HG03342 (cell line): ENCODE results near the gene MAGEA9.
A peak's percentile ranks its signal among the peaks of the same experiment; 100 is the strongest.
"Not testable (repeated sequence)": the region's sequence is repeated elsewhere in the genome, so short reads cannot be mapped to it uniquely, and the experiment has no call there.

Source experiments
- ATAC-seq: cut with Tn5 transposase; IDR thresholded peaks from one replicate; pipeline ENCODE4 v1.9.1; 2021; ENCODE audit warnings: mild to moderate bottlenecking, moderate library complexity; ENCODE audit not compliant: unreplicated experiment

Gene MAGEA9, protein sequence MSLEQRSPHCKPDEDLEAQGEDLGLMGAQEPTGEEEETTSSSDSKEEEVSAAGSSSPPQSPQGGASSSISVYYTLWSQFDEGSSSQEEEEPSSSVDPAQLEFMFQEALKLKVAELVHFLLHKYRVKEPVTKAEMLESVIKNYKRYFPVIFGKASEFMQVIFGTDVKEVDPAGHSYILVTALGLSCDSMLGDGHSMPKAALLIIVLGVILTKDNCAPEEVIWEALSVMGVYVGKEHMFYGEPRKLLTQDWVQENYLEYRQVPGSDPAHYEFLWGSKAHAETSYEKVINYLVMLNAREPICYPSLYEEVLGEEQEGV

DNA sequence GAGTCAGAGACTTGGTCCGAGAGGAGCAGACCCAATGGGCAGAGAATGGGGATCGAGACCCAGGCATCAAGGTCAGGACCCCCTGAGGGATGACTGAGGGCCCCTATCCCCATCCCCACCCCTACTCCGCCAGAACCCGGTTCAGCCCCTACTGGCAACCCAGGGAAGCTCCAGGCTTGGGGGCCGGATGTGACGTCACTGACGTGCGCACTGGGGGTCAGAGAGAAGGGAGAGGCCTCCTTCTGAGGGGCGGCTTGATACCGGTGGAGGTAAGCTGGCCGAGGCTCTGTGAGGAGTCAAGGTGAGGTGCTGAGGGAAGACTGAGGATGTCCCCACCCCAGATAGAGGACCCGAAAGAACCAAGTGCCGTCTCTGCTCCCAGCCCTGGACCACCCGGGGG is at the start of gene MAGEA9:
Gene MAGEA9 (plus strand): TSS at position 204 of the 400 bp plus-strand sequence. CDS start 4,281 bp downstream, outside the sequence.
- ATAC-seq = not testable (repeated sequence)

DNA sequence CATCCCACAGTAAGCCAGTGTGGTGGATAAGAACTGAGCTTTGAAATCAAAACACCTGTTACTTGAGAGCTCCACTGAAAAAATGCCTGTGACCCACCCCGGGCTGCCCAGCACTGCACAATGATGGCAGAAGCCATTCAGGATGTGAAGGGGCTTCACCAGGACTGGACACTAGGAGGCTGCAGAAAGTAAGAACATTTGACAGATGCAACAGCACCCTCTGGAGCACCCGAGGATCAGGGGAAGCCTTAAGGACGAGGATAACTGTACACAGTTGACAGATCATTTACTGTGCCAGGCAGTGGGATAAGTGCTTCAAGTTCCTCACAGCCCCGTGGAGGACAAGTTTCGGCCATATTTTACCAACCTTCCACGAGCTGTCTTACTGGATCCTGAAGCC is 39.5 kb upstream of the MAGEA9 start:
- not testable (repeated sequence) for ATAC-seq

DNA sequence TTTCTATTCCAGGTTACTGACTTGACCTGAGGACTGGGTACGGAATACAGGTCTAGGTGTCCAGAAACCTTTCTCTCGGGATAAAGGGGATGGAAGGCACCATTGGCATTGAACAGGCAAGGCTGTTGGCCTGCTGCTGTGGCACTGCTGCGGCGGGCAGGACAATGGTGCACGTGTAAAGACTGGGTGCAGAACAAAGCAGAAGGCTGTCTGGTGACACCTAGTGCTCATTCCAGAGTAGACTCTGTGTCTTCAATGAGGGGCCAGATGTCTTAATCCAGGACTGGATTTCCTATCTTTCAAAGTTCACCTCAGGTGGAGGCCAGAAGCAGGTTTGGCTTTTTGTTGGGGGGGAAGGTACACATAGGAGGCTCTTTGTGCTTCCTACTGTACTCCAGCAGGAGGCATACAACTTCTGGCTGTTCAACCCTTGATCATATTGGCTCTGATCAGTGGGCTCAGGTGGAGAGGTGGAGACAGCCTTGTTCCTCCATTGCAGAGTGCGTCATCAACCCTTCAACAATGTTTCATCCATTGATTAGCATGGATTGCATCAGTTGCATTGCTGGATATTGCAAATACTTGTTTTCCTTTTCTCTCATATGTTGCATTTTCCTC is 35.2 kb upstream of the MAGEA9 start:
- peak; percentile 58 for ATAC-seq

DNA sequence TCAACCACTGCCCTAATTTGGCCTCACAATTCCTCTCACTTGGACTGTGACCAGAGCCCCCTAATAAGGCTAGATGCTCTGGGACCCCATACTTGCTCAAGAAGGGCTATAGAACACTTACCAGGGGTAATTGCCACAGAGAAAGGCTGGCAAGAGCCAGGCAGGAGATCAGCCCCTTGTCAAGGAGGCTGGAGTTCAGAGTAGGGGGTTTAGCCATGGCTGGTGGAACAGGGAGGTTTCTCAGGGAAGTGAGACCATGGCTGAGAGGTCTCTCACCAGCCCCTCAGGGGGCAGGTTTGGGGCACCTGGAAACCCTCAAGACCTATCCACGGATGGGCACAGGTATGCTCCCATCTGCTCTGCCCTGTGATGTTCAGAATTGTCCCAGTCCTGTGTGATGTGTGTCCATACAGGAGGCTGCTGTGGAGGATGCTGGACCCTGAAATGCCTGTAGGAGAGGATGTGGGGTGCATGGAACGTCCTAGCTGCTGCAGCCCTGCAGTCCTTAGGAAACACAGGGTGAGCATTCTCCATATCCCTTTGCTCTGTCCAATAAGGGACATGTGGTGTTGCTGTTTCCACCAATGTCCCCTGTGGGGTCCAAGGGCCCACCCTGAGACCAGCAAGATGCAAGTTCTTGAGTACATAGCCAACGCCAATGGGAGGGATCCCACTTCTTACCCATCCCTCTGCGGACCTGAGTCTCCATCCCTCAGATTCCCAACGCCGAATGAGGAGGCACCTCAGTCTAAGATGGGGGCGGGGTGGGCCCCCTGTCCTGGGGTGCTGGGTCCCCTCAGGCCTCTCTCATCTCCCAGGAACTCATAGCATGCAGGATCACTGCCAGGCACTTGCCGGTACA is 24.3 kb upstream of the MAGEA9 start:
- no peak for ATAC-seq

DNA sequence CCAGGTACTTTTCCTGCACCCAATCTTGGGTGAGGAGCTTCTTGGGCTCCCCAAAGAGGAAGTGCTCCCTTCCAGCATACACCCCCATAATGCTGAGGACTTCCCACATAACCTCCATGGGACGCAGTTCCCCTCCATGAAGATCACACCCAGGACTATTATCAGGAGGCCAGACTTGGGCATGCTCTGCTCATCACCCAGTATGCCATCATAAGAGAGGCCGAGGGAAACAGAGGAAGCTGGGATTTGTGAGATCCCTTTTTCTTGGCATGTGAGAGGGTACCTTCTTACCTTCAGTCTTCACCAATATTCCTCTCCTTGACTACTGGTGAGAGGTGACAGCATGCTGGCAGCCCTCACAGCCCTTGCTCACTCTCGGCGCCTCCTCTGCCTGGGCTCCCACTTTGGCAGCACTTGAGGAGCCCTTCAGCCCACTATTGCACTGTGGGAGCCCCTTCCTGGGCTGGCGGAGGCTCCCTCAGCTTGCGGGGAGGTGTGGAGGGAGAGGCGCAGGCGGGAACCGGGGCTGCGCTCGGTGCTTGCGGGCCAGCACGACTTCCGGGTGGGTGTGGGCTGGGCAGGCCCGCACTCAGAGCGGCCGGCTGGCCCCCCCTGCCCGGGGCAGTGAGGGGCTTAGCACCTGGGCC is 23.5 kb upstream of the MAGEA9 start:
- ATAC-seq = no peak

DNA sequence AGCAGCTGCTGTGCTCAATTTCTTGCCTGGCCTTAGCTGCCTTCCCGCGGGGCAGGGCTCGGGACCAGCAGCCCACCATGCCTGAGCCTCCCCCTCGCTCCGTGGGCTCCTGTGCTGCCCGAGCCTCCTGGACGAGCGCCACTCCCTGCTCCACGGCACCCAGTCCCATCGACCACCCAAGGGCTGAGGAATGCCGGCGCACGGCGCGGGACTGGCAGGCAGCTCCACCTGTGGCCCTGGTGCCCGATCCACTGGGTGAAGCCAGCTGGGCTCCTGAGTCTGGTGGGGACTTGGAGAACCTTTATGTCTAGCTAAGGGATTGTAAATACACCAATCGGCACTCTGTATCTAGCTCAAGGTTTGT is 23.0 kb upstream of the MAGEA9 start:
- not testable (repeated sequence) for ATAC-seq

DNA sequence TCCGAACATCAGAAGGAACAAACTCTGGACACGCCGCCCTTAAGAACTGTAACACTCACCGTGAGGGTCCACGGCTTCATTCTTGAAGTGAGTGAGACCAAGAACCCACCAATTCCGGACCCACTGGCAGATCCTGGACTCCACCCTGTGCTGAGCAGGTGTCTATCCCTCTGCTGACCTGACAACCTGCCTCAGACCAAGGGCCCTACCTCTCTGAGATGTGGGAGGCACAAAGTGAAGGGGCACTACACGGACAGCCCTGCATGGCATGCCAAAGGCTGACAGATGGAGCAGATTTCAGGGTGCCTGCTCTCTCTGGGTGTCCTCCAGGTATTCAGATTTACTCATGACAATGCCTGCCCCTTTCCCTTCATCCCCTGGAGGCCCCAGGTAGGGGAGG is 21.9 kb upstream of the MAGEA9 start:
- no peak for ATAC-seq

DNA sequence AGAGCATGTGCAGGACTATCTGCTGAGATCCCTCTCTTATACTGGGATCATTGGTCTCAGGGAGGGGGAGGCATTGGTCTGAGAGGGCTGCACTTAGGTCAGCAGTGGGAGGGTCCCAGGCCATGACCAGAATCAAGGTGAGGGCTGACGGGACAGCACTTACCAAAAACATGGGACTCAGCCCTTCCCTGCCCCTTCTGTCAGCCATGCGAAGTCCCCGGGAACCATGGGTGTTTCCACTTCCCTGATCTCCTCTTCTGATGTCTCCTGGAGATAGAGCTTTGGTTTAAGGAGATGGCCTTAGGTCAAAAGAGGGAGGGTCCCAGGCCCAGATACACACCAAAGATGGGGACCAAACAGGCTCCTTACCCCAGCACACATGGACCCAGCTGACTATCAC is 20.8 kb upstream of the MAGEA9 start:
- ATAC-seq = no peak

DNA sequence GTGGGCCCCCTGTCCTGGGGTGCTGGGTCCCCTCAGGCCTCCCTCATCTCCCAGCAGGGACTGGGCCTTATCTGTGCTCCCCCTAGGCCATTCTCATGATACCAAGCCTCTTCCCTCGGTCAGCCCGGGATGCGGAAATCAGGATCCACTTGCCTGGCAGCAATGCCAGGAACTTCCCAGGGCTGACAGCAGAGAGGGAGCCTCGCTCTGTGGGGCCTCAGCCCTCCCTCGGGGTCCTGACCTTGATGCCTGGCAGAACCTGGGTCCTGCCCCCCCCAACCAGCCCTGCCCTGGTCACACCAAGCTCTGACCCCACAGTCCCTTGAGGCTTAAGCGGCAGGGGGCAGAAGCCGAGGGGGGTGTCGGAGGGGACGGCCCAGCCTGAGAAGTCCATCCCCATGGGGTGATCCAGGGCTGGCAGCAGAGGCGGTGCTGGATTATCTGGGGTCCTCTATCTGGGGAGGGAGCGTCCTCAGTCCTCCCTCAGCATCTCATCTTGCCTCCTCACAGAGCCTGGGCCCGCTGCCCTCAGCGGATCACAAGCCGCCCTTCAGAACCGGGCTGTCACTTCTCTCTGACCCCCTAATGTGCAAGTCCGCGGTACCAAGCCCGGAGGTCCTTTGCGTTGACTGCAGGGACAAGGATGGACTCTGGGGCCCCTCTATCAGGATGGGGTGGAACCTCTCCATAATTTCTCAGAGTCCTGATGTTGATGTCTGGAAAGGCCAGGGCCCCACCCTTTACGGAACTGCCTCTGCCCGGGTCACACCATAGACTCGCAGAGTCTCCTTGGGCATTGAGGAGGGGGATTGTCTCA is 19.7 kb upstream of the MAGEA9 start:
- not testable (repeated sequence) for ATAC-seq

DNA sequence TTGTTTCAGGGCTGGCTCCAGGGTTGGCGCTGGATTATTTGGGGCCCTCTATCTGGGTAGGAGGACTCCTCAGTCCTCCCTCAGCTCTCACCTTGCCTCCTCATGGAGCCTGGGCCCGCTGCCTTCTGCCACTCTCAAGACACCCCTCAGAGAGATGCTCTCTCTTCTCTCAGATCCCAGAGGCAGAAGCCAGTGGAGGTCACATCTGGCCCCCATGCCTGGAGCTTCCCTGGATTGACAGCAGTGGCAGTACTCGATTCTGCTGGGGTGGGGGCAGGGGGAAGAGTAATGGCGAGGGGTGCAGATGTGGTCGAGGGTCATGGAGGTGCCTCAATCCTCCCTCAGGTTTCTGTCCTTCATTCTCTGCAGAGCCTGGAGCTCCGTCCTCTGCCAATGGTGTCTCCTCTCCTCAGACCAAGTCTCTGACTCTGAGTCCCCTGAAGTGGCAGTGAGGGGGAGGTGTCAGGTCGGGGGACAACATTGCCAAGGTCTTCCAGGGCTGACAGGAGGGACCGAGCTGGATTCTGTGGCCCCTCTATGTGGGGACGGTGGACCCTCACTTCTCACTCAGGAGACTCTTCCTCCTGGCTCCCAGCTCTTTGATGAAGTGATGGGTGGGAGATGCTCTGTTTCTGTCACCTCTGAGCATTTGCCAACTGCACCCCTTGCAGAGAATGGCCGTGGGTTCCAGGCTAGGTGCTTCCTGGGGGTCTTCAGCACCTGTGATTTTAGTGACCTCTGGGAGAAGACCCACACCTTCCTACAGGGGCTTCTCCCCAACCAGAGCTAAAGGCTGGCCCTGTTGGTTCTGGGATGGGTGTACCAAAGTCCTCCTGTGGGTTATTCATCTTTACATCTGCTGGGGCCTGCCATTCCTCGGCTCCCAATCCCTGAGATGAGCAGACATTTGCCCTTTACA is 18.8 kb upstream of the MAGEA9 start:
- no peak for ATAC-seq

DNA sequence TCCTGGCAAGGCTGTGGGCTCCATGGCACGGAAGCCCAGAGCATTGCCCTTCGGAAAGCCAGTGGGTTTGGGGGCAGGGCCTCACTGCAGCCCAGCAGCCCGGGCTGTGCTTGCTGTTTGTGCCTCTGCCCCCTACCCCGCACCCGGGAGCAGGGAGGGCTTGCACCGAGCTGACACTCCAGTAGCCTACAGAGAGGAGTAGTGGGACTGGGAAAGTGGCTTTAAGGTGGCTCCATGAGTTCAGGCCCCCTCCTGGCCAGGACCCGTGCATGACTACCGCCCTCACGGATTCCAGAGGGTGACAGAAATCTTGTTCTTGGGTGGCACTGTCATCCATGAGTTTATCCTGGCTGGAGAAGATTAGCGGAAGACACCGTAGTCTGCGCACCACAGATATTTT is 11.4 kb upstream of the MAGEA9 start:
- ATAC-seq = not testable (repeated sequence)

DNA sequence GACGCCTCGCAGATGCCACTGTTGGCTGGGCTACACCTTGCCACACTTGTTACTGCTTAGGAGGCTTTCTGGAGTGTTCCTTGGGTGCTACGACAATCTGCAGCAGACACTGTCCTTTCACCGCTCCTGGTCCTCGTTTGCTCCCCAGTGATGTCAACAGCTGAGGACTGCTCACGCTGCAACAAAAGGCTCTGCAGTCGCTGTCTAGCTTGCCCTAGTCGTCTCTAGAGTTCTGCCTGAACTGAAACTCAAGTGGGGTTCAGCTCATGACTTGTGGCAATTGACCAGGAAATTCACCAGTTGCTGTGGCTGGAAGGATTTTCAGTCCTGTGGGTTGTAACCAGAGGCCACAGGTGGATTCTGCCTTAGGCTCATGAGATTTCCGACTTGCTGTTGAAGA is 8.7 kb upstream of the MAGEA9 start:
- not testable (repeated sequence) for ATAC-seq

DNA sequence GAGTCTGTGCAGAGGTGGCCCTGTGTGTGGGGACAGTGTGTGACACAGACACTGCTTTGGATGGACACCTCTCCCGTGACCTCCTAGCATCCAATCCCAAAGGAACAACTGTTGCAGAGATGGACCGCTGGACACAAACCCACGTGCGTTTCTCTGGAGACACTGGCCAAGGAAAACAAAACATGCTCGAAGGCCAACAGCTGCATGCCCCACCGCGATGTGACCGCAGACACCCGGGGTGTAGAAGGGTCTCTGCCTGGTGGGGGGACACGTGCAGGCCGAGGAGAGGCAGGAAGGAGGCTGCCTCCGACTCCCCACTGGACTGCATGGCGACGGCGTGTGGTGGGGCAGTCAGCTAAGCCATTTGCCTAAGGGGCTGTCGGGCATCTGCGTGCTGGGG is 8.0 kb upstream of the MAGEA9 start, which contains the start of gene HSFX1:
Gene HSFX1 (plus strand): TSS at position 301 of the 400 bp plus-strand sequence. CDS start 614 bp downstream, outside the sequence.
- ATAC-seq = not testable (repeated sequence)

DNA sequence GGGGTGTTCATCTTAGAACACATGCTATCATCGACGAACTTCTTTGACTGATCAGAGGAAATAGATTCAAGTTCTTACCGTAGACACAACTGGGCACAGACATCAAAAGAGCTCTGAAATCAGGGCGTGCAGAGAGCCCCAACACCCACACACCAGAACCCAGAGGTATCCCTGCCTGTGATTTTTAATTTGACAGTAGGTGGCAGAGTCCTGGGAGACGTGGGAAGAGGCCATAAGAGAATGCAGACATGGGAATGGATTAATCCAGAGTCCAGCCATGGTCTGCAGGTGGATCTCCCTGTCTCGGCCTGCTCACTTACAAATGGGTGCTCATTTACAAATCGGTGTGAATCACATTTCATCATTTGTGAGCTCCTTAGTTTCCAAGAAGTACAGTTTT is 3.7 kb upstream of the MAGEA9 start:
- ATAC-seq = not testable (repeated sequence)

DNA sequence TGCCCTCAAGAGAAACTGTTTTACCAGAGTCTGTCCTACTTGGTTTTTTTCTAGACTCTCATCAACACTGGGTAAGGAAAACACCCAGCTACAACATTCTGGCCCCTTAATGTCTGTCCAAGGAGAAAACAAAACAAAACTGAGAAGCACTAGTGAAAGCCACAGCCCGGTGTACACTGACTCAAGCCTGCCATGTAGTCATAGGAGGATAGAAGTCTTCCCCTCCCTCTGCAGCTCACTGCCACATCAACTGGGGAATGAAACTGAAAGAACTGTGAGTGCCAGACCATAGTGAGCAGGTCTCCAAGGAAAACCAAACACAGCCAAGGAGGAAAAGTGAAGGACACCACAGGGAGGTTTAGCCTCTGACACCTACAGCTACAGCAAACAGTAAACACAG is 13.8 kb downstream of the MAGEA9 start:
- peak; percentile 100 for ATAC-seq

DNA sequence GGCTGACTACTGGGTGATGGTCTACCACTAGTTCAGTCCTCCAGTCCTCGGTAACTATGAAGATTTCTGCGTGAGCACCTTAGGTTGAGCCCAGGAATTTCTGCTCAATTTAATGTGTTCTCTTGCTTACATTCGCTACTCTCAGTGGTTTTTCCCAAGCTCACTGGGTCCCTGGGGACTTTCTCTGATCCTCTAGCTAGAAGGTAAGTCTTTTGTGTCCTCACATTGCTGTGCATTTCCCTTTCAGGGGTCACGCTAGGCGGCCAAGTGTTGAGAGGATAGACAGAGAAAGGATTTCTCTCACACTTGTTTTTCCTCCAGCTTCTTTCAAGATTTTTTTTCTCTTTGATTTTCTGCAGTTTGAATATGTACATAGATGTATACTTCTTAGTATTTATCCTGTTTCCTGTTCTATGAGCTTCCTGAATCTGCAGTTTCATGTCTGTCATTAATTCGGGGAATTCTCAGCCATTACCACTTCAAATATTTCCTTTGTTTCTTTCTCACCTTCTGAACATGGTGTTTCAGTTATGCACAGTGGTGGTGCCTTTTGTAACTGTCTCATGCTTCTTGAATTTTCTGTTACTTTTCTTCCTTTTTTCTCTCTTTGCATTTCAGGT is 17.5 kb downstream of the MAGEA9 start:
- no peak for ATAC-seq

DNA sequence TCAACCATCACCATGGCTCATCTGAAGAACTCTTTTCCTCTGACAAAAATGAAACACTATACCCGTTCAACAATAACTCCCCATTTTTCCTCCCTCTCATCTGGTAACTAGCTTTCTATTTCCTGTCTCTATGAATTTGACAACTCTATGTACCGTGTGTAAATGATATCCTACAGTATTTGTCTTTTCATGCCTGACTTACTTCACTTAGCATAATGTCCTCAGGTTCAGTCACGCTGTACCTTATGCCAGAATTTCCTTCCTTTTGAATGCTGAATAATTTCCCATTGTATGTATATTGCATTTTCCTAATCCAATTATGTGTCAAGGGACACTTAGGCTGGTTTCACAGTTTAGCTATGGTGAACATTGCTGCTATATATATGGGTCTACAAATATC is 18.2 kb downstream of the MAGEA9 start:
- ATAC-seq = no peak

DNA sequence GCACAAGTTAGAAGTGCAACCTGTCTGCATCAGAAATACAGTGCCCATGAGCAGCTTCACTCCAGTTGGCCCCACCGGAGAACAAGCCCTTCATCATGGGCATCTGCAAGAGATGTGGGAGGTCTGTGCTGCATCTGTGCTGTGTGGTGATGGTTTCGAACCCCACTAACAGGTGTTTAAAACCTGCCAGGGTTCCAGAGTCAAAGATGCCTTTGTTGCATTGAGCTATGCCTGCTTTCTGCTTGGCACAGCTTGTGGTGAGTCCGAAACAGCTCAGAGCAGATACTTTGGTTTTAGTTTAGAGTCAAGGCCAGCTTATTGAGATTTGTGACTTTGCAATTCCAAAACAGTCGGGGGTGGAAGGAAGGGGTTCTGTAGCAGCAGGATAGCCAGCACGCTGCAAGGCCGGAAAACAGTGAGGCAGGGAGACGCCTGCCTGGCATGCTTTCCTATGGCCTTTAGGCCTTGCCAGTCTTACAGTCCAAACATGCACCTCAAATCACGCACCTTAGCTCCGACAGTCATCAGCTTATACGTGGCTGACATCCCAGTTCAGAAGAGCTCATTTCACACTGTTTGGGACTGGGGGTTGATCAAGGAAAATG is 21.8 kb downstream of the MAGEA9 start:
- no peak for ATAC-seq
